CD14-positive monocyte (primary cell): Measurements from ENCODE around the gene SCAPER. TPM values are rescaled to one million over a fixed set of nuclear protein-coding genes. Genes with fewer than 3 reads are reported as not detected.

Source experiments
- DNase-seq, 3 donors: peaks; one replicate each; pipeline ENCODE4 v3.0.0-alpha.2; 2011 to 2022
- H2AFZ ChIP-seq: 2 replicates; pipeline ENCODE4 v1.6.0; 2012; ENCODE audit warnings: mild to moderate bottlenecking, low read depth, low read length, inconsistent platforms; ENCODE audit not compliant: insufficient read depth, poor library complexity, severe bottlenecking
- H3K27ac ChIP-seq, 2 donors: 1 replicate in 1 of 2; 2 replicates in 1 of 2; pipeline ENCODE4 v1.5.1; 2012 to 2013; ENCODE audit warnings: low read length in 2 of 2, control low read depth in 1 of 2, inconsistent platforms in 1 of 2, low read depth in 1 of 2, mild to moderate bottlenecking in 1 of 2
- H3K27me3 ChIP-seq, 2 donors: one replicate each; pipeline versions ENCODE4 v1.6.0 to v1.6.1; 2011 to 2013; ENCODE audit warnings: low read length in 2 of 2; ENCODE audit not compliant: control insufficient read depth in 2 of 2, insufficient read depth in 2 of 2
- H3K36me3 ChIP-seq, 2 donors: replicated peaks in 1 of 2; 1 replicate in 1 of 2; 2 replicates in 1 of 2; pipeline versions ENCODE4 v1.5.1 to v1.6.1; 2012 to 2013; ENCODE audit warnings: low read length in 2 of 2, control low read depth in 1 of 2, inconsistent platforms in 1 of 2, mild to moderate bottlenecking in 1 of 2; ENCODE audit not compliant: insufficient read depth in 2 of 2, control insufficient read depth in 1 of 2
- H3K4me1 ChIP-seq, 2 donors: 1 replicate in 1 of 2; 2 replicates in 1 of 2; pipeline versions ENCODE4 v1.5.1 to v1.6.1; 2012 to 2013; ENCODE audit warnings: low read length in 2 of 2, control low read depth in 1 of 2, inconsistent platforms in 1 of 2, mild to moderate bottlenecking in 1 of 2, moderate library complexity in 1 of 2; ENCODE audit not compliant: insufficient read depth in 2 of 2, control insufficient read depth in 1 of 2
- H3K4me2 ChIP-seq: replicated peaks from 2 replicates; pipeline ENCODE3; 2012; ENCODE audit warnings: low read length, moderate library complexity, mild to moderate bottlenecking; ENCODE audit not compliant: poor library complexity, severe bottlenecking; ENCODE audit errors: extremely low read depth
- H3K4me3 ChIP-seq, 3 experiments: fragments of 200-600 bp in 1 of 3; sonication (generic) in 1 of 3; replicated peaks in 1 of 3; 1 replicate in 2 of 3; 2 replicates in 1 of 3; pipeline ENCODE4 v1.5.1; 2011 to 2013; ENCODE audit warnings: low read length in 3 of 3, mild to moderate bottlenecking in 3 of 3, control low read depth in 2 of 3, low read depth in 2 of 3, inconsistent platforms in 1 of 3, moderate library complexity in 1 of 3
- H3K79me2 ChIP-seq: 2 replicates; pipeline ENCODE4 v1.6.0; 2012; ENCODE audit warnings: mild to moderate bottlenecking, control low read depth, inconsistent platforms, low read length, moderate library complexity; ENCODE audit not compliant: insufficient read depth
- H3K9ac ChIP-seq: 2 replicates; pipeline ENCODE4 v1.6.0; 2017; ENCODE audit warnings: low read length, mild to moderate bottlenecking; ENCODE audit not compliant: insufficient read depth, poor library complexity, severe bottlenecking
- H3K9me3 ChIP-seq, 2 donors: replicated peaks in 1 of 2; 1 replicate in 1 of 2; 2 replicates in 1 of 2; pipeline versions ENCODE4 v1.5.1 to v1.6.1; 2012 to 2013; ENCODE audit warnings: low read length in 2 of 2, control low read depth in 1 of 2; ENCODE audit not compliant: control insufficient read depth in 1 of 2, insufficient read depth in 1 of 2
- H4K20me1 ChIP-seq: 2 replicates; pipeline ENCODE4 v1.6.0; 2012; ENCODE audit warnings: mild to moderate bottlenecking, low read length, control low read depth, moderate library complexity; ENCODE audit not compliant: insufficient read depth
- H3K27ac Mint-ChIP-seq, 7 donors: one replicate each; pipeline ENCODE4 v1.8.0; 2020; ENCODE audit warnings: mild to moderate bottlenecking in 7 of 7, mixed read lengths in 7 of 7, moderate library complexity in 6 of 7, inconsistent platforms in 2 of 7
- H3K27me3 Mint-ChIP-seq, 3 donors: one replicate each; pipeline ENCODE4 v1.8.0; 2021 to 2022; ENCODE audit warnings: low read depth in 3 of 3, mild to moderate bottlenecking in 3 of 3, mixed read lengths in 3 of 3, moderate library complexity in 3 of 3, inconsistent platforms in 1 of 3
- H3K36me3 Mint-ChIP-seq, 2 donors: one replicate each; pipeline ENCODE4 v1.8.0; 2020; ENCODE audit warnings: mixed read lengths in 2 of 2, inconsistent platforms in 1 of 2, mild to moderate bottlenecking in 1 of 2
- H3K4me1 Mint-ChIP-seq: one replicate; pipeline ENCODE4 v1.8.0; 2020; ENCODE audit warnings: mild to moderate bottlenecking, mixed read lengths
- H3K4me3 Mint-ChIP-seq, 2 donors: one replicate each; pipeline ENCODE4 v1.8.0; 2020; ENCODE audit warnings: mild to moderate bottlenecking in 2 of 2, mixed read lengths in 2 of 2, moderate library complexity in 1 of 2
- H3K9me3 Mint-ChIP-seq, 7 donors: one replicate each; pipeline ENCODE4 v1.8.0; 2020 to 2022; ENCODE audit warnings: mixed read lengths in 7 of 7, mild to moderate bottlenecking in 6 of 7, moderate library complexity in 6 of 7, inconsistent platforms in 2 of 7
- WGBS: methylation state at CpG from one replicate; pipeline ENCODE4 v1.1.5; 2013; ENCODE audit warnings: missing lambda C conversion rate; ENCODE audit not compliant: insufficient coverage; 5-methylcytosine and 5-hydroxymethylcytosine counted together
- intact Hi-C, 2 donors: fragments of 100-400 bp; cut with micrococcal nuclease; formaldehyde crosslinking; loops; one replicate each; pipeline versions ENCODE4 v1.15.0 to v1.15.1; 2023
- polyA plus RNA-seq, 3 donors: library from polyadenylated mRNA; depleted of rRNA in 1 of 3; unstranded in 2 of 3; stranded (reverse) in 1 of 3; fragments of 300-500 nt in 2 of 3; fragments of >200 nt in 1 of 3; fragmentation: Illumina TruSeq in 2 of 3; gene quantifications; 1 replicate in 2 of 3; 2 replicates in 1 of 3; pipeline ENCODE4 v1.2.3, GENCODE V29; 2012 to 2021
- TF ChIP-seq, protein P1 (sequence below): fragments of 200-600 bp; IDR thresholded peaks from one replicate; pipeline ENCODE4 v1.8.0; 2022; ENCODE audit warnings: antibody characterized with exemption, mild to moderate bottlenecking

Gene SCAPER
- polyA plus RNA-seq, 3 donors: 2.5 to 5.4 (median 4.2) TPM

GRCh38 chr15:76468722-76469121 lies 436.4 kb downstream of the SCAPER start:
- H3K4me1 Mint-ChIP-seq: no peaks in the 10 kb centered on the region
- intact Hi-C loops: no loop called here
- H3K27me3 ChIP-seq: no peaks in the 10 kb centered on the region
- H3K9me3 Mint-ChIP-seq: peaks cover 2 to 18% (median 14%) of the 10 kb centered on the region in 7 donors
- no peak overlapping the region for H3K4me2 ChIP-seq
- no peak overlapping the region for H3K27ac Mint-ChIP-seq
- TF ChIP-seq, protein P1, sequence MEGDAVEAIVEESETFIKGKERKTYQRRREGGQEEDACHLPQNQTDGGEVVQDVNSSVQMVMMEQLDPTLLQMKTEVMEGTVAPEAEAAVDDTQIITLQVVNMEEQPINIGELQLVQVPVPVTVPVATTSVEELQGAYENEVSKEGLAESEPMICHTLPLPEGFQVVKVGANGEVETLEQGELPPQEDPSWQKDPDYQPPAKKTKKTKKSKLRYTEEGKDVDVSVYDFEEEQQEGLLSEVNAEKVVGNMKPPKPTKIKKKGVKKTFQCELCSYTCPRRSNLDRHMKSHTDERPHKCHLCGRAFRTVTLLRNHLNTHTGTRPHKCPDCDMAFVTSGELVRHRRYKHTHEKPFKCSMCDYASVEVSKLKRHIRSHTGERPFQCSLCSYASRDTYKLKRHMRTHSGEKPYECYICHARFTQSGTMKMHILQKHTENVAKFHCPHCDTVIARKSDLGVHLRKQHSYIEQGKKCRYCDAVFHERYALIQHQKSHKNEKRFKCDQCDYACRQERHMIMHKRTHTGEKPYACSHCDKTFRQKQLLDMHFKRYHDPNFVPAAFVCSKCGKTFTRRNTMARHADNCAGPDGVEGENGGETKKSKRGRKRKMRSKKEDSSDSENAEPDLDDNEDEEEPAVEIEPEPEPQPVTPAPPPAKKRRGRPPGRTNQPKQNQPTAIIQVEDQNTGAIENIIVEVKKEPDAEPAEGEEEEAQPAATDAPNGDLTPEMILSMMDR: no peak
- H3K9me3 ChIP-seq: no peaks in the 10 kb centered on the region
- H3K4me3 Mint-ChIP-seq: no peak overlapping the region
- H3K79me2 ChIP-seq: no peaks in the 10 kb centered on the region
- no peaks in the 10 kb centered on the region for H3K27me3 Mint-ChIP-seq
- H3K36me3 Mint-ChIP-seq: peaks cover 30 to 36% of the 10 kb centered on the region in 2 donors
- no peak overlapping the region for H3K27ac ChIP-seq
- no peaks in the 10 kb centered on the region for H4K20me1 ChIP-seq
- WGBS: no CpG with 5 or more reads among the region's 2 CpGs
- H3K9ac ChIP-seq: no peak overlapping the region
- no peaks in the 10 kb centered on the region for H3K4me1 ChIP-seq
- DNase-seq: no peak
- no peak overlapping the region for H2AFZ ChIP-seq
- H3K36me3 ChIP-seq: peaks cover 0 to 18% of the 10 kb centered on the region in 2 donors
- no peak overlapping the region for H3K4me3 ChIP-seq

GRCh38 chr15:76467136-76467535 lies 438.0 kb downstream of the SCAPER start:
- no peaks in the 10 kb centered on the region for H3K4me1 Mint-ChIP-seq
- TF ChIP-seq, protein P1: no peak
- Histone ChIP-seq H3K4me1 (no peaks in the 10 kb centered on the region), H3K9ac (no peak overlapping the region), H4K20me1 (no peaks in the 10 kb centered on the region), H3K9me3 (no peaks in the 10 kb centered on the region), H3K36me3 (peaks cover 0 to 18% of the 10 kb centered on the region in 2 donors), H3K27ac (no peak overlapping the region), H3K27me3 (no peaks in the 10 kb centered on the region), H3K4me3 (no peak overlapping the region), H3K79me2 (no peaks in the 10 kb centered on the region), H3K4me2 (no peak overlapping the region), H2AFZ (no peak overlapping the region)
- H3K4me3 Mint-ChIP-seq: no peak overlapping the region
- DNase-seq: no peak
- peaks cover 2 to 18% (median 14%) of the 10 kb centered on the region in 7 donors for H3K9me3 Mint-ChIP-seq
- peaks cover 33 to 37% of the 10 kb centered on the region in 2 donors for H3K36me3 Mint-ChIP-seq
- intact Hi-C loops: no loop called here
- no peak overlapping the region for H3K27ac Mint-ChIP-seq
- no CpG with 5 or more reads among the region's 1 CpG for WGBS
- H3K27me3 Mint-ChIP-seq: no peaks in the 10 kb centered on the region
